OCI-LY7 (cell line): Measurements from ENCODE around the gene ABCC11.

Experiments
- CTCF ChIP-seq: fragments of 200-600 bp; sonication (generic); conservative IDR thresholded peaks from 2 replicates; pipeline ENCODE4 v1.5.1; 2014; ENCODE audit warnings: mild to moderate bottlenecking, antibody characterized with exemption, low read length, moderate library complexity, mixed read lengths
- EZH2phosphoT487 ChIP-seq: fragments of 200-600 bp; sonication (generic); IDR thresholded peaks from 2 replicates; pipeline ENCODE4 v1.6.1; 2018; ENCODE audit warnings: low read depth, borderline replicate concordance, mild to moderate bottlenecking, mixed run types, antibody characterized with exemption, low read length, moderate library complexity, mixed read lengths

- TF ChIP-seq CTCF (no peak), EZH2phosphoT487 (no peak)
Observed at GRCh38 chr16:48188449-48189102, 58.8 kb downstream of the ABCC11 start.
